Measurements from ENCODE around the gene ATOH8.

ATOH8 gene

DNA sequence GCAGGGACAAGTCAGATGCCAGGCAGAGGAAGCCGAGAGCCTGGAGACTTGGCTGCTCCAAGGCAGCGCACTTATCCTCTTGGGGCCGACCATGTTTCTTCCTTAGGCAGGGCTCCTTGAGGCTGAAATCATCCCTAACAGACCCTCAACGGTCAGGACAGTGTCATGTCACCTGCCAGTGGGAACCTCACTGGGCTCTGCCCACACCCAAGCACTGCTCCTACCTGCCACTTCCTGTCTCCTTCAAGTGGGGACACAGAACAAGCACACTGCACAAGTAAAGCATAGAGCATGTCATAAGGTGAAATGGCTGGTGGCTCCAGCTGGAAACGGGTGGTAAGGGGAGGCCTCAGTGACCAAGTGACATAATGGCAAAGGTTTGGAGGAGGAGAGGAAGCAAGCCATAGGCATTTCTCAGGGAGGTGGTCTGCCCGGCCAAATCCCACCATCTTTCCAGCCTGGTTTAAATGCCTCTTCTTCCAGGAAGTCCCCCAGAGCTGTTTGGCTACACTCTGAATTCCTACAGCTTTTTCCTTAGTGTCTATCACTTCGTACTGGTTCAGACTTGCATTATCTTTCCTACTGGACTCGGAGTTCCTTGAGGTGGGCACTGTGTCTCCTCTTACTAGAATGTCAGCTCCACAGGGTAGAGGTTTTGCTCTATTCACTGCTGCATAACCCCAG, 7.3 kb upstream of the ATOH8 start:
- Histone ChIP-seq H3K36me3 (ENCODE audit: insufficient read depth, low read length) (no peaks in the 10 kb centered on the region), H3K4me3 (ENCODE audit: low read length) (no peak overlapping the region), H3K4me1 (ENCODE audit: insufficient read depth, low read length) (peaks cover 16% of the 10 kb centered on the region), H2AFZ (ENCODE audit: low read depth, low read length) (no peak overlapping the region), H3K27me3 (ENCODE audit: insufficient read depth, low read length) (no peaks in the 10 kb centered on the region), H3K9me3 (ENCODE audit: low read length) (no peaks in the 10 kb centered on the region)

DNA sequence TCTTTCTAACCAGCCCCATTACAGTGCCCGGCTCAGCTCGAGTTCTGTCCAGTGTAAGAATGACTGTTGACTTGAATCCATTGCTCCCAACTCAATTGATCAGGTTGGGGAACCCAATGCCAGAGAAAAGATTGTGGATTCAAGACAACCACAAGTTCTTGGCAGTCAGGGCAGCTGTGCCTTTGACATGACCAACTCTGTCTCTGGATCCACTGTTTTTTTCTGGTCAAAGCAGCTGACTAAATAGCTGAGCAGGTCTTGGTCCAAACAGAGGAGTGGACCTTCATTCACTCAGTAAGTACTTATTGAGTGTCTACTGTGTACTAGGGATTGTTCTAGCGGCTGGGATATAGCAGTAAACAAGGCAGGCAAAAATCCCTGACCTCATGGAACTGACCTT, 6.3 kb upstream of the ATOH8 start:
- peaks cover 7% of the 10 kb centered on the region for H3K4me1 ChIP-seq (ENCODE audit: insufficient read depth, low read length)
- peaks cover 10% of the 10 kb centered on the region for H3K27me3 ChIP-seq (ENCODE audit: insufficient read depth, low read length)
- no peaks in the 10 kb centered on the region for H3K36me3 ChIP-seq (ENCODE audit: insufficient read depth, low read length)
- no peaks in the 10 kb centered on the region for H3K9me3 ChIP-seq (ENCODE audit: low read length)
- H2AFZ ChIP-seq (ENCODE audit: low read depth, low read length) = no peak overlapping the region
- no peak overlapping the region for H3K4me3 ChIP-seq (ENCODE audit: low read length)

DNA sequence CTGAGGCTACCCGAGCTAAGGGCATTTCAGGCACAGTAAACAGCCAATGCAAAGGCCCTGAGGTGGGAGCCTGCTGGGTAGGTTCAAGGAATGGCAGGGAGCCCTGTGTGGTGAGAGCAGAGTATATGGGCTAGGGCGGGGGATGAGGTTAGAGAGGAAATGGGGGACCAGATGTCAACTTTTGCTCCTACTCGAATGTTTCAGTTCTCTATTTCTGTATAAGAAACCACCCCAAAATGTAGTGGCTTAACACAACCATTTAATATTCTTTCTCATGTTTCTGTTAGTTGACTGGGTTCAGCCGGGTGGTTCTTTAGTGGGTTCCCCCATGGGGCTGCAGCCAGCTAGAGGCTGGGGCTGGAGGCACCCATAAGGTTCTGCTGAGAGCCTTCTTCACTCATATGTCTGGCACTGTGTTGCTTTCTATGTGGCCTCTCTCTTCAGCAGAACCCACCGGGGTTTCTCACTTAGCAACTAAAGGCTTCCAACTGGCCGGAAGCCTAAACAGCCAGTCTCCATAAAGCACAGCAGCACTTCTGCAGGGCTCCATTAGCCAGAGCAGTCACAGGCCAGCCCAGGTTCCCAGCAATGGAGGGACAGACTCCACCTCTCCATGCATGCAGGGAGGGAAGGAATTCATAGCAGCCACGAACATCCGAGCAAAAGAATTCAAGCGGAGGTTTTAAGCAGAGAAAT, 5.6 kb upstream of the ATOH8 start:
- Histone ChIP-seq H3K27me3 (ENCODE audit: insufficient read depth, low read length) (peaks cover 13% of the 10 kb centered on the region), H3K36me3 (ENCODE audit: insufficient read depth, low read length) (no peaks in the 10 kb centered on the region), H3K4me3 (ENCODE audit: low read length) (no peak overlapping the region), H3K4me1 (ENCODE audit: insufficient read depth, low read length) (peaks cover 4% of the 10 kb centered on the region), H2AFZ (ENCODE audit: low read depth, low read length) (no peak overlapping the region), H3K9me3 (ENCODE audit: low read length) (no peaks in the 10 kb centered on the region)

DNA sequence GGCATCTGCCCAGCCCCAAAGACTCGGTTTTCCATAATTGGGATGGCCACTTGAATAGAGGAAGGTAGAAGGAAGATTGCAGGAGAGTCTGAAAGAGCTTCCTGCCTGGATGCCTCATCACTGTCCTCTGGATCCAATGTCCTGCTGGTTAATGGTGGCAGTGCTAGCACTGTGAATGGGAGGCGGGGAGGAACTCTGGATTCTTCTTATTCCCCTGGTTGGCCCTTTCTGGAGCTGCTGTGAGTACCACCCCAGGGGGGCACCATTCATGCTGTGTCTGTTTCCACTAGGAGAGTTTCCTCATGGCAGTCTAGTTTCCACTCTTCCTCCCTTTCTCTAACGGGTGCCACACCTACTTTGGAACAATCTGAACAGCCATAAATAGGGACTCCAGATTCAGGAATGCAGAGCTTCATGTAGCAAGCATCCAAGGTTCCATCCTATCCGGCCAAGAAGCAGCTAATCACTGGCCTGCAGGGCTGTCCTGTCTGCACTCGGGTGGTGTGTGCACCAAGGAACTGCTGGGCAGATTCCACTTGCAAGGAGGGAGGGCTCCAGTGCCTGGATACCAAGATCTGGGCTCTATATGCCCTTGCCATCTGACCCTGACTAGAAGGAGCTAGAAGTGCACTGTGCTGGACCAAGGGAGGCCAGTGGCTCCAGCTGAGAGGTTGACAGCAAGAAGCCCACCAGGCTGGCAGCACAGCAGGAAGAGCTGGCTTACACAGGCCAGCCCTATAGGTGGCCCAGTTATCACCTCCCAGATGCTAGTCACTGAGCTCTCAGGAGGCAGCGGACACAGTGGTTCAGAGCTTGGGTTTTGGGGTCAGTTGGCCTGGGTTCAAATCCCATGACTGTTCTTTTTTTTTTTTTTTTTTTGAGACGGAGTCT, 4.6 kb upstream of the ATOH8 start:
- Histone ChIP-seq H3K4me3 (ENCODE audit: low read length) (no peak overlapping the region), H3K4me1 (ENCODE audit: insufficient read depth, low read length) (peaks cover 5% of the 10 kb centered on the region), H3K9me3 (ENCODE audit: low read length) (no peaks in the 10 kb centered on the region), H2AFZ (ENCODE audit: low read depth, low read length) (no peak overlapping the region), H3K27me3 (ENCODE audit: insufficient read depth, low read length) (peaks cover 13% of the 10 kb centered on the region), H3K36me3 (ENCODE audit: insufficient read depth, low read length) (no peaks in the 10 kb centered on the region)

DNA sequence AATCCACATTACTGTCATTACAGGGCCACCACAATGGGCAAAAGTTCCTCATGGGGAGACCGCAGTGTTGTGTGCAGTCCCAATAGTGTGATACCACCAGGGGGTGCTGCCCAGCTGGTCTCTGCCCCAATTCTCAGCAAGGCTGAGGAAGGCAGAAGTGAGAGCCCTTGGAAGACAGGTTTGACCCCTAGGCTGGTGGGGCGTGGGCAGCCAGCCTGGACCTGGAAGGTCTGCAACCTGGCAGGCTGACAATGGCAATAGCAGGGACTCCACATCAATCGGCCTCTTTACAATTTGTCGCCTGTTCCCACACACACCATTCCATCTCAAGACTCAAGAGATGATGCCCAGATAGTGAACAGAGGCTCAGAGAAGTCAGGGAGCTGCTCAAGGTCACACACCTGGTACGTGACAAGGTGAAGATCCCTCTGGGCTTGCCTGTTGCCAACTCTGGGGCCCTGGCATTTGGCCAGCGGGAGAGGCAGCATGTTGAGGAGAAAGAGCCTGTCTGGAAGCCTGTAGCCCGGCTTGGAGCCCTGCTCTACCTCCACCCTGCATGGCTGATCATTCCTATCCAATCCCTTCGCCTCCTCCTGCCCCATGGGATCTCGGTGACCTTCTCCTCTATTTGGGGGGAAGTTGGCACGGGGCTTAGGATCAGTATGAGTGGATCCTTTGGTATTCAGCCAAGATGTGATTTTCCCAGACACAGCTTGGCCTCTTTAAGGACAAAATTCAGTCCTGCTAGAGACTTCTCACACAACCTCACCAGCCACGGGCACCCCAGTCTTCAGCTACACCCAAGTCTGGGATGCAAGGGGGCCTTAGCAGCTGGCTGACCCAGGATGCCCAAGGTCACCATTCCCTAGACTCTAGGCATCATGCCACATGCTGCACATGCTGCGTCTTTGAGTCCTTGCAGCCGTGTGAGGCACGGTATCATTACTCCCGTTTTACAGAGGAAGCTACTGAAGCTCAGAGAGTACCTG, 2.9 kb upstream of the ATOH8 start:
- H3K4me1 ChIP-seq (ENCODE audit: insufficient read depth, low read length) = peaks cover 15% of the 10 kb centered on the region
- H3K9me3 ChIP-seq (ENCODE audit: low read length) = no peaks in the 10 kb centered on the region
- peaks cover 13% of the 10 kb centered on the region for H3K27me3 ChIP-seq (ENCODE audit: insufficient read depth, low read length)
- no peak overlapping the region for H2AFZ ChIP-seq (ENCODE audit: low read depth, low read length)
- no peaks in the 10 kb centered on the region for H3K36me3 ChIP-seq (ENCODE audit: insufficient read depth, low read length)
- no peak overlapping the region for H3K4me3 ChIP-seq (ENCODE audit: low read length)

DNA sequence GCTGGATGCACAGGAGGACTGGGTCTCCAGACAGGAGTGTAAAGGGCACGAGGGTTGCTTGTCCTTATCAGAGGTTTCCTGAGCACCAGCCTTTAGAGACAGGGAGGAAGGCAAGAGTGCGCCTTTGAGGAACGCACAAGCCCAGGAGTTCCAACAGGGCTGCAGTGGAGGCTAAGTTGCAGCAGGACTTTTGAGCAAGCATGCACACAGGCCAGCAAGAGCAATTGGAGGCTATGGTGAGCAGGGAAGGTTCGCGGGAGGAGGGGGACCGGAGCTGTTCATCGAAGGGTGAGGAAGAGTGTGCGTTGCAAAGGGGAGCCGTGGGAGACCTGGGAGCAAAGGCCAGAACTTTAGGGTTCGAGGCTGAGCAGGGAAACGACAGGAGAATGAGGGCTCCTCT, 2.2 kb upstream of the ATOH8 start:
- no peaks in the 10 kb centered on the region for H3K9me3 ChIP-seq (ENCODE audit: low read length)
- peaks cover 13% of the 10 kb centered on the region for H3K27me3 ChIP-seq (ENCODE audit: insufficient read depth, low read length)
- H3K4me3 ChIP-seq (ENCODE audit: low read length) = no peak overlapping the region
- H2AFZ ChIP-seq (ENCODE audit: low read depth, low read length) = no peak overlapping the region
- no peaks in the 10 kb centered on the region for H3K36me3 ChIP-seq (ENCODE audit: insufficient read depth, low read length)
- H3K4me1 ChIP-seq (ENCODE audit: insufficient read depth, low read length) = peaks cover 19% of the 10 kb centered on the region

DNA sequence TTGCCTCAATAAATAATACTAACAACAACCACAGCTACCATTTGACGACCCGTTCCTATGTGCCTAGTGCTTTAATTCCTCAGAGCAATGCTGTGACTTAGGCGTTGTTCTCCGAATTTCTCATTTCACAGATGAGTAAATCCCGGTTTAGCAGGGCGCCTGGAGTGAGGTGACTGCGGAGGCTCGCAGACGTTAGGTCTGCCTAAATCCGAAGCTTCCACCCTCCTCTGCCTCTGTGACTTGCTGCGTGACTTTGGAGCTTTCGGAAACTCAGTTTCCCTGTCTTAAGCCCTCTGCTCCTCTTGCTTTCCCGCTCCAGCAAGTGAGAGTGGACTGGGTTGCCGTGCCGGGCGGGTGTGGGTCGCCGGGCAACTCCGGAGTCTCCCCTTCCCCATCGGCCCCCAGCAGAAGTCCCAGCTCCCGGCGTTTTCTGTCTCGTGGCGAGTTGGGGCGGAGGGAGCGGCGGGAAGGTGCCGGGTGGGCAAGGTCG, 711 bp upstream of the ATOH8 start:
- Histone ChIP-seq H2AFZ (ENCODE audit: low read depth, low read length) (peak overlapping the region; percentile 63), H3K4me1 (ENCODE audit: insufficient read depth, low read length) (peaks cover 19% of the 10 kb centered on the region), H3K27me3 (ENCODE audit: insufficient read depth, low read length) (peaks cover 13% of the 10 kb centered on the region), H3K36me3 (ENCODE audit: insufficient read depth, low read length) (no peaks in the 10 kb centered on the region), H3K4me3 (ENCODE audit: low read length) (peak overlapping the region; percentile 60), H3K9me3 (ENCODE audit: low read length) (no peaks in the 10 kb centered on the region)

DNA sequence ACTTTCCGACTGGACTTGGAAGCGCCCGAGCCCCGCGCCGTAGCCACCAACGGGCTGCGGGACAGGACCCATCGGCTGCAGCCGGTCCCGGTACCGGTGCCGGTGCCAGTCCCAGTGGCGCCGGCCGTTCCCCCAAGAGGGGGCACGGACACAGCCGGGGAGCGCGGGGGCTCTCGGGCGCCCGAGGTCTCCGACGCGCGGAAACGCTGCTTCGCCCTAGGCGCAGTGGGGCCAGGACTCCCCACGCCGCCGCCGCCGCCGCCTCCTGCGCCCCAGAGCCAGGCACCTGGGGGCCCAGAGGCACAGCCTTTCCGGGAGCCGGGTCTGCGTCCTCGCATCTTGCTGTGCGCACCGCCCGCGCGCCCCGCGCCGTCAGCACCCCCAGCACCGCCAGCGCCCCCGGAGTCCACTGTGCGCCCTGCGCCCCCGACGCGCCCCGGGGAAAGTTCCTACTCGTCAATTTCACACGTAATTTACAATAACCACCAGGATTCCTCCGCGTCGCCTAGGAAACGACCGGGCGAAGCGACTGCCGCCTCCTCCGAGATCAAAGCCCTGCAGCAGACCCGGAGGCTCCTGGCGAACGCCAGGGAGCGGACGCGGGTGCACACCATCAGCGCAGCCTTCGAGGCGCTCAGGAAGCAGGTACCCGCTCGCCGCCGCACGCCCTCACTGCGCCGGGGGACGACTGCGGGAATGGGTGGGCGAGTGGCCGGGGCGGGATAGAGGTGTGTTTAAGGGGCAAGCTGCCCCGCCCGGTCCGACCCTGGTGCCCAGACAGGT, 713 bp downstream of the ATOH8 start:
- H2AFZ ChIP-seq (ENCODE audit: low read depth, low read length) = peak overlapping the region; percentile 63
- no peaks in the 10 kb centered on the region for H3K36me3 ChIP-seq (ENCODE audit: insufficient read depth, low read length)
- H3K4me3 ChIP-seq (ENCODE audit: low read length) = peak overlapping the region; percentile 60
- no peaks in the 10 kb centered on the region for H3K9me3 ChIP-seq (ENCODE audit: low read length)
- H3K4me1 ChIP-seq (ENCODE audit: insufficient read depth, low read length) = peaks cover 19% of the 10 kb centered on the region
- peaks cover 13% of the 10 kb centered on the region for H3K27me3 ChIP-seq (ENCODE audit: insufficient read depth, low read length)

DNA sequence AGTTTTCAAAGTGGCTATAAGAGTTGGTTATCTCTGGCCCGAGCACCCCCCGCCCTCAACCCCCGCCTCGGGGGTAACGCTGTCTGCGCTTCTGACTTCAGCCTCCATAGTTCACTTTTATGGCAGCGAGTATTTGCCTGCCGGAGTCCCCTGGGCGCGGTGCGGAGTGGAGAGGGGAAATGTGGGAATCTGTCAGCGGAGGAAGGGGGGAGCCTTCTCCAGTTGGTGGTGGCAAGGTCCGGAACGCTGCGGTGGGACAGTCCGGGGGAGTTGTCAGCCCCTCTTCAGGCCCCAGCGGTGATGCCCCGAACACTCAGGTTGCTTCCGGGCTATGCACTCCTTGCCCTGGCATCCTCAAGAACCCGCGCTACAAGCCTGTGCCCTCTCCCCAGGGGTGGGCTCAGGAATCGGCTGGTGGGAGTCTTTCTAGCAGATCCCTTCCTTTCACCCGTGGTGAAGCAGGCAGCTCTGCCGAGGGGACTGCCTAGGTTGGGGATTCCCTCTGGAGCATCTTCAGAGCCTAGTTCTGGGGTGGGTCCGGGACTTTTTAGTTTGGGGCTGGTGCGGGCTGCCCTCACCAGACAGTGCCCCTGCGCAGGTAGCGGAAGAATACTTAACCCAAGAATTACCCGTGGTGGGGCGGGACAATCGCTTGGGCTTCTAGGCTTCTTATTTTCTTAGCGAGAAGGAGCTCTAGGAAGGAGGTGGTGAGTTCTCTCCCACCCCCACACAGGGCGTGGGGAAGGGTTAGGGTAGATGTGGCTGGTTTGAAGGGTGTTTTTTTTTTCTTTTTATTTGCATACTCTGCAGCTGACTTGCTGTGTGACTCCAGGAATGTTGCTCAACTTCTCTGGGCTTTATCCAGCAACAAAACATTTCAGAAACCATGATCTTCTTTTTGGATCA, 1.6 kb downstream of the ATOH8 start:
- Histone ChIP-seq H2AFZ (ENCODE audit: low read depth, low read length) (peak overlapping the region; percentile 63), H3K9me3 (ENCODE audit: low read length) (no peaks in the 10 kb centered on the region), H3K4me1 (ENCODE audit: insufficient read depth, low read length) (peaks cover 19% of the 10 kb centered on the region), H3K27me3 (ENCODE audit: insufficient read depth, low read length) (peaks cover 13% of the 10 kb centered on the region), H3K4me3 (ENCODE audit: low read length) (peak overlapping the region; percentile 60), H3K36me3 (ENCODE audit: insufficient read depth, low read length) (no peaks in the 10 kb centered on the region)

DNA sequence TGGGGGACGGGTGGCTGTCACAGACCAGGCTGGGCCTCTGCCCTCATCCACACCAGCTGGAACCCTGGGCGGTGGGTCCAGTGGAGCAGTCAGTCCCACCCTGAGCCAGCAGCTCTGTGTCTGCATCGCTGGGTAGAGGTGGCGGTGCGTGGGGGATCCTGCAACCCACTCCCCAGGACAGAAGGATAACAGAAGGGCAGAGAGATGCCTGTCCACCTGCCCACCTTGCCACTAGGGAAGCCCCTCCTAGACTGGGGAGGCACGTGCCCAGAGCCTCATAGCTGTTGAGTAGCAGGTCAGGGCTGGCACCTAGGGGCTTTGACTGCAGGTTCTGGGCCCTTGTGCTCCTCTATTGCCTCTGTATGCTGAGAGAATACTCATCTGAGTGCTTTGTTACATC, 2.4 kb downstream of the ATOH8 start:
- Histone ChIP-seq H3K4me3 (ENCODE audit: low read length) (peak overlapping the region; percentile 60), H3K4me1 (ENCODE audit: insufficient read depth, low read length) (peaks cover 19% of the 10 kb centered on the region), H3K9me3 (ENCODE audit: low read length) (no peaks in the 10 kb centered on the region), H2AFZ (ENCODE audit: low read depth, low read length) (no peak overlapping the region), H3K36me3 (ENCODE audit: insufficient read depth, low read length) (no peaks in the 10 kb centered on the region), H3K27me3 (ENCODE audit: insufficient read depth, low read length) (peaks cover 13% of the 10 kb centered on the region)

DNA sequence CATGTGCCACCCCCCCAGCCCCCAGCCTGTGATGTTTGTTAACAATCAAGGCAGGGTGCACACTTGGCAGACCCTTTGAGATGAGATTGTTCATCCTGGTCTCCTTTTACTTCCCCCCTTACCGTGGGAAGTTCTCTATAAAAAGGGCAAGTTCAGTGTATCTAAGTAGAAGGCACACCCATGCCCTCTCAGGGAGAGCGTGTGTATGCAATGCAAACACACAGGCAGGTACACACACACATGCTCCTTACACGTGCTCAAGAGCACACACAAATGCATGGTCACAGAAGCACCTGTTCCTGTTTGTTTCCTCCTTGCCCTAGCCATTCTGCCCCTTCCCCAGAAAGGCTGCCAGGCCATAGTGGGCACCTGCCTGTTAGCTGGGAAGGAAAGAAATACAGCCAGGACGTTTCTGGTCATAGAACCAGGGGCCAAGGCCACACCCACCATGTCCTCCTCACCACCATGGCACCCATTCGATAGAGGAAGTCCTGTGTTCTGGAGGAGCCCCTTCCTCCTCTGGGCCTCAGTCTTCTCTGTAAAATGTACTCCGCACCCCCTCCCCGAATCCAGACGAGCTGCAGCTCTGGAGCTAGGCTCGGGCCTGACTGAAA, 3.1 kb downstream of the ATOH8 start:
- Histone ChIP-seq H3K4me3 (ENCODE audit: low read length) (no peak overlapping the region), H3K27me3 (ENCODE audit: insufficient read depth, low read length) (peaks cover 8% of the 10 kb centered on the region), H2AFZ (ENCODE audit: low read depth, low read length) (no peak overlapping the region), H3K9me3 (ENCODE audit: low read length) (no peaks in the 10 kb centered on the region), H3K4me1 (ENCODE audit: insufficient read depth, low read length) (peaks cover 19% of the 10 kb centered on the region), H3K36me3 (ENCODE audit: insufficient read depth, low read length) (no peaks in the 10 kb centered on the region)

Data from neuron (in vitro differentiated cells).